ENCODE results near the gene RPN2. TPM values are rescaled to one million over a fixed set of nuclear protein-coding genes. Genes with fewer than 3 reads are reported as not detected.

Gene RPN2
- polyA plus RNA-seq, 6 donors from 2014 or later: 190 to 343 (median 199) TPM

GRCh38 chr20:37277253-37277593 is 98.1 kb downstream of the RPN2 start:
- ATAC-seq (ENCODE audit: low read depth in 2 of 2) (no peak), DNase-seq (no peak)
- Mint-ChIP-seq H3K27ac (peak overlapping the region; percentile 57 to 96 (median 92)), H3K36me3 (no peaks in the 10 kb centered on the region), H3K9me3 (no peaks in the 10 kb centered on the region), H3K27me3 (no peaks in the 10 kb centered on the region), H3K4me3 (peak overlapping the region in 7 of 8 donors; percentile 59 to 89 (median 74)), H3K4me1 (peaks cover 39 to 54% (median 46%) of the 10 kb centered on the region in 3 donors)

- ATAC-seq (ENCODE audit: low read depth in 2 of 2): no peak
- peaks cover 25 to 36% (median 31%) of the 10 kb centered on the region in 3 donors for H3K4me1 Mint-ChIP-seq
- H3K4me3 Mint-ChIP-seq: no peak overlapping the region
- H3K9me3 Mint-ChIP-seq: no peaks in the 10 kb centered on the region
- peak overlapping the region in 1 of 6 donors; percentile 22 for H3K27ac Mint-ChIP-seq
- no peak for DNase-seq
- H3K27me3 Mint-ChIP-seq: no peaks in the 10 kb centered on the region
- no peaks in the 10 kb centered on the region for H3K36me3 Mint-ChIP-seq
Measured at GRCh38 chr20:37278966-37279590, 99.9 kb downstream of the RPN2 start.

- Mint-ChIP-seq H3K9me3 (no peaks in the 10 kb centered on the region), H3K27ac (peak overlapping the region in 1 of 6 donors; percentile 22), H3K4me1 (peaks cover 19 to 29% (median 23%) of the 10 kb centered on the region in 3 donors), H3K27me3 (no peaks in the 10 kb centered on the region), H3K4me3 (no peak overlapping the region), H3K36me3 (no peaks in the 10 kb centered on the region)
- DNase-seq: no peak
- no peak for ATAC-seq (ENCODE audit: low read depth in 2 of 2)
Measured at GRCh38 chr20:37279820-37280219, 100.7 kb downstream of the RPN2 start.

- H3K27me3 Mint-ChIP-seq: no peaks in the 10 kb centered on the region
- H3K4me1 Mint-ChIP-seq: peaks cover 13 to 23% (median 18%) of the 10 kb centered on the region in 3 donors
- H3K36me3 Mint-ChIP-seq: no peaks in the 10 kb centered on the region
- H3K9me3 Mint-ChIP-seq: no peaks in the 10 kb centered on the region
- H3K27ac Mint-ChIP-seq: peak overlapping the region in 1 of 6 donors; percentile 26
- DNase-seq (no peak), ATAC-seq (ENCODE audit: low read depth in 2 of 2) (no peak)
- no peak overlapping the region for H3K4me3 Mint-ChIP-seq
Measured at GRCh38 chr20:37280403-37280802, 101.3 kb downstream of the RPN2 start.

- Mint-ChIP-seq H3K9me3 (no peaks in the 10 kb centered on the region), H3K4me1 (peaks cover 0 to 2% (median 0%) of the 10 kb centered on the region in 3 donors), H3K4me3 (no peak overlapping the region), H3K36me3 (no peaks in the 10 kb centered on the region), H3K27me3 (peaks cover 0 to 9% (median 0%) of the 10 kb centered on the region in 3 donors), H3K27ac (no peak overlapping the region)
- DNase-seq (no peak), ATAC-seq (ENCODE audit: low read depth in 2 of 2) (no peak)
Measured at GRCh38 chr20:37282556-37282955, 103.4 kb downstream of the RPN2 start.

GRCh38 chr20:37283530-37284195 is 104.5 kb downstream of the RPN2 start:
- no peak for DNase-seq
- ATAC-seq (ENCODE audit: low read depth in 2 of 2): no peak
- no peak overlapping the region for H3K4me3 Mint-ChIP-seq
- H3K36me3 Mint-ChIP-seq: no peaks in the 10 kb centered on the region
- no peak overlapping the region for H3K27ac Mint-ChIP-seq
- peaks cover 0 to 11% (median 0%) of the 10 kb centered on the region in 3 donors for H3K27me3 Mint-ChIP-seq
- no peaks in the 10 kb centered on the region for H3K9me3 Mint-ChIP-seq
- H3K4me1 Mint-ChIP-seq: peaks cover 0 to 1% (median 0%) of the 10 kb centered on the region in 3 donors

- Mint-ChIP-seq H3K4me1 (peaks cover 0 to 7% (median 4%) of the 10 kb centered on the region in 3 donors), H3K27me3 (peaks cover 0 to 11% (median 0%) of the 10 kb centered on the region in 3 donors), H3K27ac (peak overlapping the region in 1 of 6 donors; percentile 81), H3K36me3 (no peaks in the 10 kb centered on the region), H3K4me3 (peak overlapping the region in 1 of 8 donors; percentile 33), H3K9me3 (no peaks in the 10 kb centered on the region)
- DNase-seq (no peak), ATAC-seq (ENCODE audit: low read depth in 2 of 2) (no peak)
Measured at GRCh38 chr20:37284691-37285161, 105.6 kb downstream of the RPN2 start.

GRCh38 chr20:37285664-37286374 is 106.7 kb downstream of the RPN2 start:
- DNase-seq (no peak), ATAC-seq (ENCODE audit: low read depth in 2 of 2) (no peak)
- H3K27me3 Mint-ChIP-seq: peaks cover 0 to 11% (median 0%) of the 10 kb centered on the region in 3 donors
- H3K27ac Mint-ChIP-seq: peak overlapping the region in 1 of 6 donors; percentile 15
- no peak overlapping the region for H3K4me3 Mint-ChIP-seq
- no peaks in the 10 kb centered on the region for H3K9me3 Mint-ChIP-seq
- H3K4me1 Mint-ChIP-seq: peaks cover 0 to 17% (median 4%) of the 10 kb centered on the region in 3 donors
- H3K36me3 Mint-ChIP-seq: no peaks in the 10 kb centered on the region

- peak overlapping the region in 5 of 6 donors; percentile 47 to 99 (median 80) for H3K27ac Mint-ChIP-seq
- H3K4me1 Mint-ChIP-seq: peaks cover 14 to 37% (median 17%) of the 10 kb centered on the region in 3 donors
- peaks cover 0 to 11% (median 0%) of the 10 kb centered on the region in 3 donors for H3K27me3 Mint-ChIP-seq
- H3K36me3 Mint-ChIP-seq: peaks cover under 1 to 5% of the 10 kb centered on the region in 2 donors
- ATAC-seq (ENCODE audit: low read depth in 2 of 2) (no peak), DNase-seq (no peak)
- H3K4me3 Mint-ChIP-seq: peak overlapping the region in 5 of 8 donors; percentile 29 to 94 (median 51)
- H3K9me3 Mint-ChIP-seq: no peaks in the 10 kb centered on the region
Measured at GRCh38 chr20:37288091-37288490, 109.0 kb downstream of the RPN2 start.

- Mint-ChIP-seq H3K27me3 (peaks cover 0 to 11% (median 0%) of the 10 kb centered on the region in 3 donors), H3K27ac (peak overlapping the region; percentile 49 to 100 (median 98)), H3K4me1 (peaks cover 25 to 59% (median 32%) of the 10 kb centered on the region in 3 donors), H3K9me3 (peaks cover 0 to 5% (median 0%) of the 10 kb centered on the region in 7 donors), H3K36me3 (peaks cover 9 to 13% of the 10 kb centered on the region in 2 donors), H3K4me3 (peak overlapping the region; percentile 92 to 98 (median 96))
- ATAC-seq (ENCODE audit: low read depth in 2 of 2) (no peak), DNase-seq (no peak)
Measured at GRCh38 chr20:37290158-37290810, 111.2 kb downstream of the RPN2 start.
